Lower leg skin (tissue), 3 donors: ENCODE data around the gene FBXO45.

Experiments used
- CTCF ChIP-seq, 3 donors: fragments of 450-650 bp; IDR thresholded peaks; one replicate each; pipeline ENCODE4 v1.5.1; 2016; ENCODE audit warnings: antibody characterized with exemption in 3 of 3, mild to moderate bottlenecking in 3 of 3, moderate library complexity in 2 of 3
- POLR2A ChIP-seq, 2 donors: fragments of 450-650 bp; IDR thresholded peaks; one replicate each; pipeline ENCODE4 v1.6.1; 2016 to 2017; ENCODE audit warnings: antibody characterized with exemption in 2 of 2, mild to moderate bottlenecking in 1 of 2, moderate library complexity in 1 of 2

DNA sequence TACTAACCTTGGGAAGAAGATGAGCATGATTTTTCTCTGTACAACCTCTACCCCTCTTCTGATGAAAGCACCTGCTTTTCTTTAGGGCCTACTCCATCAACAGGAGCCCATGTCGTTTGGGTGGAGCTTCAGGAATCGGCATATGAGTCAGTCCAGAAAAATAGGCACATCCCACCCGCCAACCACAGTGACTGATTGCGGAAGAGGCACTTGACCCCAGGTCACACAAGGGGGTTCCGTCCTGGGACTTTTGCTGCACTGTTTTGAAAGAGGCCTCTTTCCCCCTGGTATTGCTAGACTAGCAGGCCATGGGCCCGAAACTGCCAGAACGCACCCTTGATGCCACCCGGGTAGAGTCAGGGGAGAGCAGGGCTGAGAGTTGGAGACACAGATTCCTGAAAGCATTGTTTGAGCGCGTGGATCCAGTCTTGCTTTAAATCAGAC, 51.7 kb downstream of the FBXO45 start:
- TF ChIP-seq CTCF (IDR thresholded peaks at IDR 0.05) (no peak), POLR2A (IDR thresholded peaks at IDR 0.05) (no peak)
